ENCODE measurements around the gene CRMP1.
"Not testable (repeated sequence)": the region's sequence is repeated elsewhere in the genome, so short reads cannot be mapped to it uniquely, and the experiment has no call there.

Gene CRMP1

DNA sequence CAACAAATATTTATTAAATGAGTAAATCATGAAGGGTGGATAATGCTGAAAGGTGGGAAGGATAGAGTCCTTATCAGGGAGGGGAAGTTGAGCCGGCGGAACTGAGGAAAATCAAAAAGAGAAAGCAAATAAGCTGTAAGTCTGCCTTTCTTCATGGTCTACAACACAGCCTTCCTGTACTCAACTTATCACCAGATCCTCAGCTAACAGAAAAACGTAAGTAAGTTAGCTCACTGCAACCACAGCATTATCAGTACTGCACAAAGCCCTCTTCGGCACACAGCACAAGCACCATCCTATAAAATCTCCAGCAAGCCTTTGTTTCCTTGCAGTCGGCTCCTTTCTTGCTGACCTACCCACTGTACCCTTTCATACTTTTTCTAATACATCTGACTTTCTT, 70.3 kb downstream of the CRMP1 start:
- no peak for DNase-seq (ENCODE audit: low read depth in 2 of 2)

DNA sequence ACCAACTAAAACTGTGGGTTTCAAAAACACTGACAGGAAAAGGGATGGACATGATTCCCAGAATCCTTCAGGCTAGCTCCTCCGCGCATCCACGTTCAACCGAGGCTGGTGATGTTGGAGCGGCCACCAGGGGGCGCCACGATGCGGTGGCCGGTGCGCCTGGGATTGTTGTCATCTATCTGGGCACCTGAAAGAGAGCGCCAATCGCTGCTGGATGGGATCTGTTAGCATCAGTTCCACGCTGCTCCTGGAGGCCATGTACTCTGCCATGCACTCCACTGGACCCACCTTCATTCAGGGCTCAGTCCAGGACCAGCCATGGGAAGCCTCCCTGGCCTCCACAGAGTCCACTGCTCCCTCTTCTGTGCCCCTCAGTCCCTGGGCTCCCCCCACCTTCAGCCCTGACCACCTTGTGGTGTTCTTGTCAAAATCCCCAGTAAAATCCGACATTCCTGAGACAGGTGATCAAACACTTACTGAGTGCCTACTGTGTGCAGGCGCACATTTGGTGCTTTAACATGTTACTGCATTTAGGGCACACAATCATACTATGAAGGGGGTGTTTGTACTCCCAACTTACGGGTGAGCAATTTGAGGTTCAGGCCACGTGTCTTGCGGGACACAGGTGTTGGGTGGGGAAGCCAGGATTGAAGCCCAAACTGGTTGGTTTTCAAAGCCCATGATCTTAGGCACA, 71.1 kb downstream of the CRMP1 start:
- DNase-seq (ENCODE audit: low read depth in 2 of 2), result no peak

DNA sequence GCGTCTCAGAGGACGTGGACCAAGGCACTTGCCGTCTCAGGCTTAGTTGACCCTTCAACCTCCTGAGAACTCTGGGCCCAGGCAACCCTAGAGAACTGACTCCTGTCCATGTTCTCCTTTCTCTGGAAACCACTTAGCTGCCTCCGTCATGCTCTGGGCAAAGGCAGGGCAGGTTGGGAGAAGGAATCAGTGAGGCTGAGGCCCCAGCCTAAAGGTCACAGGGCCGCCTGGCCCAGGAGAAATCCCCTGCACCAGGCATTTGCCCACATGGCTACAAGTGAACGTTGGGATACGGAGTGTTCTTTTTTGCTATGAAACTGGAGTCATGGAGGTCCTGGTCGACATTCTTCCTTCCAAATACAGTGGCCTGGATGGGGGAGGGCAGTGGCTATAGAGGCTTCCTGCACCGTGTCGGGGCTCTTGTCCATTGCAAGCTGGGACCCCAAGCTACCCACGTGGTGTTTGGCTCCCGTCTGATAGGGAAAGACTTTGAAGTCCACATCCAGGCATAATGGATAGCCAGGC, 76.0 kb downstream of the CRMP1 start:
- no peak for DNase-seq (ENCODE audit: low read depth in 2 of 2)

DNA sequence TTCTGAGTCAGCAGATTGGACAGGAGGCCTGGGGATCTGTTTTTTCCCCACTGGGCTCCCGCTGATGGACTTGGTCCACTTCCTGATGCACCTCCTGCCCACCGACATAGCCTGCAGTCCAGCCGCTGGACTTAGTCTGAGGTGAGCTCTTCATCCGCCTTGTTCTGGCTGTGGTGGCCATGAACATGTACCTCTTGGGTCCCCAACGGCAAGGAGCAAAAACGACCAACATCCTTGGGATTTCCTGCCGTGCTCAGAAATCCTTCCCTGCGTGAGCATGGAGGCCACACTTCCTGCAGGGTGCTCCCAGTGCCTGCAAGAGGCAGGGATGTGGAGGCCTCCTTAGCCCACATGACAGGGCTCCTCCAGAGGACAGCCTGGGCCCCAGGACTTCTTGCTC, 76.8 kb downstream of the CRMP1 start:
- DNase-seq (ENCODE audit: low read depth in 2 of 2), result no peak

DNA sequence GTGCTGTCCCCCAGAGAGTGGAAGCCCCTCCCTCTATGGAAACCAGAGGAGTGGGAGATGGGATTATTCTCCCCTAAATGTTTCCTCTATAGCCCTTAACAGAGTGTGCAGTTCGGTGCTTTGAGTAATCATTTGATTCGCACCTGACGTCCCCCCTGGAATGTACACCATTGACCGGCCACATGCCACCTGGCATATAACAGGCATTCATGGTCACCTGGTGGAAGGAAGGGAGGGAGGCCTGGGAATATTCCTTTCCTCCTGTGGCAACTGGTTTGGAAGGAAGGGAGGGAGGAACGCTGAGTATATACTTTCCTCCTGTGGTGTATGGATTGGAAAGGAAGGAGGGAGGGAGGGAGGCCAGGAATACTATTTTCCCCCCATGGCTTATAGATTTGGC, 77.2 kb downstream of the CRMP1 start:
- DNase-seq (ENCODE audit: low read depth in 2 of 2), result no peak

DNA sequence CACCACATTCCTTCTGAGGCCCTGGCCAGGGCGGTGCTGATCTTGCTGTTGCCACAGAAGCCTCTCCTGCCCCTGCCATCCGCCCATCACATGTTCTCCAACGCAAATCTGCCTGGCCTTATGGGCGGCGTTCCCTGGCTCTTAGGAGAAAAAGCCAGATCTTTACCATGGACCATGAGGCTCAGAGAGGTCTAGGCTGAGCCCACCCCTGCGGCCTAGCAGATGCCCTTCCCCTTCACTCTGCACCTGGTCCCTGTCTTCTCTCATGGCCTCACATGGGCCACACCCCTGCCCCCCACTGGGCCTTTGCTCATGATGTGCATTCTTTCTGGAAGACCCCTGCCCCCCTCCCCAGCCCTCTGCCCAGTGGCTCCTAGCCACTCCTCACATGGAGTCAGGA, 78.5 kb downstream of the CRMP1 start:
- DNase-seq (ENCODE audit: low read depth in 2 of 2), result no peak

DNA sequence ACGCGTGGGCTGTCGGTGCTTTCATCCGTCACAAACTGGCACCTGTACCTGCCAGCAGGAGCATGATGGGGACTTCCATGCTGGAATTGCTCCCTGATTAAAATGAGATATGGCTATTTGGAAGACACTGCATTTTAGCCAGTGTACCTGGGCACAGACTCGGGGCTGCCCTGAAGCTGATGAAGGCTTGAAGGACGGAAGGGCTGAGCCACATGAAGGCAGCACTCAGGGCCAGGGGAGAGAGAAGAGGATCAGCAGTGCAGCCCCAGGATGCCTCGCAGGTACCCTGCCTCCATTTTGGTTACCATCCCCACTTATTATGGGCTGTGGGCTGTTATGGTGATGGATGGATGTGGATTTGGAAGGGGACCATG, 79.0 kb downstream of the CRMP1 start:
- no peak for DNase-seq (ENCODE audit: low read depth in 2 of 2)

DNA sequence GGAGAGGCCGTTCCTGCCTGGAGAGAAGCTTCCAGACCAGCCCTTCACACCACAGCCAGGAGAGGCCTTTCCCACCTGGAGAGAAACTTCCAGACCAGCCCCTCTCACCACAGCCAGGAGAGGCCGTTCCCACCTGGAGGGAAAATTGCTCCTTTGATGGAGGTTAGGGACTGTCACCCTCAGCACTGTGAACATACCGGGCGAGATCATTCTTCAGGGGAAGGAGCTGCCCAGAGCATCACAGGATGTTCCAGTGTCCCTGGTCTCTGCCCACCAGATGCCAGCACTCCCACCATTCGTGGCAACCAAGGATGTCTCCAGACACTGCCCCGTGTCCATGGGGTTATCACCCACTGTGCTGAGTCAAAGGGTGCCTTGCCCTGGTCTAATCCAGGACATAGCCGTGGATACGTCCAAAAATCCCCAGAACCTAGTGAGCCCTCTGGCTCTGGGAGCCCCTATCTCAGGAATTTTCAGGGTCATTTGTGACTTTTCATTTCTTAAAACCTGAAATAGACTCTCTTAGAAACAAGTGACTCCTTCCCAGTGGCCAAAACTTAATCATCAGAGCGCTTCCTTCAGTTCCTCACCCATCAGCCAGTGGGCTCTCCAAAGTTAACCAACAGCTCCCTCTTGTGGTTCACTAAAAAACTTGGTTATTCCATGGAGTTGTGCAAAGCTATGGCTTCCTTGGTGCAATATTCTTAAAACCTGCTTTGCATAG, 80.2 kb downstream of the CRMP1 start:
- no peak for DNase-seq (ENCODE audit: low read depth in 2 of 2)

DNA sequence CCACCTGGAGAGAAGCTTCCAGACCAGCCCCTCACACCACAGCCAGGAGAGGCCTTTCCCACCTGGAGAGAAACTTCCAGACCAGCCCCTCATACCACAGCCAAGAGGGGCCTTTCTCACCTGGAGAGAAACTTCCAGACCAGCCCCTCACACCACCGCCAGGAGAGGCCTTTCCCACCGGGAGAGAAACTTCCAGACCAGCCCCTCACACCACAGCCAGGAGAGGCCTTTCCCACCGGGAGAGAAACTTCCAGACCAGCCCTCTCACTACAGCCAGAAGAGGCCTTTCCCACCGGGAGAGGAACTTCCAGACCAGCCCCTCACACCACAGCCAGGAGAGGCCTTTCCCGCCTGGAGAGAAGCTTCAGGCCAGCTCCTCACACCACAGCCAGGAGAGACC, 80.8 kb downstream of the CRMP1 start:
- not testable (repeated sequence) for DNase-seq (ENCODE audit: low read depth in 2 of 2)

DNA sequence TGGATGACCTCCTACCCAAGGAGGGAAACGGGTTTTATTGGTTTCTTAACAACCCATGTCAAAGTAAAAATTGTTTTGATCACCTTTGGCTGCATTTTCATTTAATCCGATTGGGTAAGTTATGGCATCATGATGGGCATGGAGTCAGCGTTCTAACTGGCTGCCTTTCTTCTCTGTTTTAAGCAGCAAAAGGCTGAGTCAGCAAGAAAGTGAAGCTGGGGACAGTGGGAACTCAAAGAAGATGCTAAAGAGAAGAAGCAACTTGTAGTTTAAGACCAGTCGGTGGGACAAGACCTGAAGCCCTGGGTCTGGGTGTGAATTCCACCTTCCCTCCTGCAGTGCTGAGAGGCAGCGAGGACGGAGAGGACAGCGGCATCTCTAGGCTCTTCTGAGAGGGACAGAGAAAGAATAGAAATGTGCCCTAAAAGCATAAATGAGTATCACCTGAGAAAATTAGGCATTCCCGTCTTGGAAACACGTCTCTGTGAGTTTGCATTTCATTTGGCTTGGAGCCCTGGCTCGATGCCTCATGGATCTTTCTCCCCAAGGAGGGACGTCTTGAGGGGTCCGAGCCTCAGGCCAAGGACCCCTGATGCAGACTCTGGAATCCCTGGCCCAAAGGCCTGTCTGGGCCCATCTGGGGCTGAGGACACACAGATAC, 82.0 kb downstream of the CRMP1 start:
- DNase-seq (ENCODE audit: low read depth in 2 of 2), result no peak

DNA sequence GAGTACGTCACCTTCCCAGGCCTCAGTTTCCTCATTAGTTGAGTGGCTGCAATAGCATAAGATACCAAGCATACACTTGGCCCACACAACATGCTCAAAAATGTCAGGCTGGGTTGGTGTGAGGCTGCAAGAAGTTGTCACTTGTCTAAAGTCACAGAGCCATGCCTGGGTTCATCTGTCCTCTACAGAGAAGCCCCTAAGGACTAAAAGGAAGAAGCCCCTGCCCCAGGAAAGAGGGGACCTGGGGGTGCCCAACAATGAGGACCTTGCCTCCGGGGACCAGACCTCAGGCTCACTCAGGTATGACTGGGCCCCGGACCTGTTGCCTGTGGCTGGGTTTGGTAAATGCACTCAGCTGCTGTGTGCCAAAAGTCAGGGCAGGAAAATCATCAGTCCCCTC, 82.7 kb downstream of the CRMP1 start:
- no peak for DNase-seq (ENCODE audit: low read depth in 2 of 2)

DNA sequence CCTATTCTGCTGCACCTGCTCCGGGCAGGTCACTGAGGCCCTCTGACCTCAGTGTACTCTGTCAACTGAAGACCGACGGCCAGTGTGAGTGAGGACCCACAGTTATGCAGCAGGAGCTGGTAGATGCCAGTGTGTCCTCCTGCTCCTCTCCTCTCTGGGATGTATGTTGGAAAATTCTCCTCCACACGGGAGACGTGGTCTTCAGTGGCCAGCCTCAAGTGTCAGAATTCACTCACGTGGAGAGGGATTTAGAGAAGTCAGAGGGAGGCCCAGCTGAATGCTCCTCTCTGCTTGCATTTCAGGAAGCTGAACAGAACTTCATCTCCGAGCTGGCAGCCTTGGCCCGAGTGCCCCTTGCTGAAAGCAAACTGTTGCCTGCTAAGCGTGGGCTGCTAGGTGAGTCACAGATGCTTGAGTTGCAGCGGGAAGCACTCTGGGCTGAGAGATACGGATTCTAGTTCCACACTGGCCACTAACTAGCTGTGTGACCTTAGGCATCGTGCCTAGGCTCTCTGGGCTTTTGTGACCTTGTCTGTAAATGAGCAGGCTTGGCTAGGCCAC, 83.6 kb downstream of the CRMP1 start:
- no peak for DNase-seq (ENCODE audit: low read depth in 2 of 2)

DNA sequence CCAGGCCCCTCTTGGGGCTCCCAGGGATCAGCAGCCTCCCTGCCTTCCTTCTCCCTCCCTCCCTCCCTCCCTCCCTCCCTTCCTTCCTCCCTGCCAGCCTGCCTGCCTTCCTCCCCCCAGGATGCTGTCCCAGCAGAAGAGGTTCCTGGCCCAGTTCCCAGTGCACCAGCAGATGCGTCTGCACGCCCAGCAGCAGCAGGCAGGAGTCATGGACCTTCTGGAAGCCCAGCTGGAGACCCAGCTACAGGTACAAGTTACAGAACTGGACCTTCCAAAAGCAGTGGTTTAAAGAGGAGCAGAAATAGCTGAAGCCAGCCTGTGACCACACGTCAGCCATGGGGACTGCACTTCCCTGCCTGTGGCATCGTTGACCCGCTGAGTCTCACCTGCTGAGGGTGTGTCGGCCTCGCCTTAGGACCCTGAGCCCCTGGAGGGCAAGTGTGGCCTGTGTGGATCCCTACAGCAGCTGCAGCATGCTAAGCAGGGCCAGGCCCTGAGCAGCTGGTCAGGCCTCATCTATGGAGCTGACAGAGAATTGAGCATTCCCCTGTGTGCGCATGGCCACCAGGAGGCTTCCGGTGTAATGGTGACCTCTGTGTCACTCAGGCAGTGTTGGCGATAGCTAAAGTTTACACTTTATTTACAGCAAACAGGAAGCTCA, 84.7 kb downstream of the CRMP1 start:
- no peak for DNase-seq (ENCODE audit: low read depth in 2 of 2)

DNA sequence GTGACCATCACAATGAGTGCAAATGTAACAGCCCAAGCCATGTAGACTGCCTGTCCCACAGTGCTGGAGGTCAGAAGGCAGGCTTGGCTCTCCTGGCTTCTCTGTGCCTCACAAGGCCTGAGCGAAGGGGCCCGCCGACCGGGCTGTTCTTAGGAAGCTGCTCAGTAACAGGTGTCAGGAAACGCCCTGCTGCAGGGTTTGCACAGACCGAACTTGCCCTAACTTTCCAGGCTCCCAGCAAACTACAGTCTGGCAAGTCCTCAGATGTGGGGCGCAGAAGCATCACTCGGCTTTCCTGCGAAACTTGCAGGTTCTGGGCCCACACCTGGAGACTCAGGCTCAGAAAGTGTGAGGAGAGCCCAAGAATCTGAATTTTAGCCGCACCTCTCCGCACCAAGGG, 87.6 kb downstream of the CRMP1 start:
- DNase-seq (ENCODE audit: low read depth in 2 of 2), result no peak

DNA sequence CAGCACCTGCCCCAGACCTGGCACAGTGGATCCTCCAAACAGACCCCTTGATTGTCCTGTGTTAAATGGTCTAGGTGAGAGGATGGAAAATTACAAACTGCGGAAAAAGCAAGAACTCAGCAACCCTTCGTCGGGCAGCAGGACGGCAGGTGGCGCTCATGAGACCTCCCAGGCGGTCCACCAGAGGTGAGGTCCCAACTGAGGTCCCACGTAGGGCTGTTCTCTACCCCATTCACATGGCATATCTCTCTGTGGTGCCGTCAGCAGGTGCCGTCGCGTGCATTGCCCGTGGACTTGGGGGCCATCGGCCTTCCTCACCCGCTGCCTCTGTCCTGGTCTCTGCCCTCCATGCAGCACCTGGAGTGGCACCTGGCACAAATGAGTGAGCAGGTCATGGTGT, 88.2 kb downstream of the CRMP1 start:
- no peak for DNase-seq (ENCODE audit: low read depth in 2 of 2)

DNA sequence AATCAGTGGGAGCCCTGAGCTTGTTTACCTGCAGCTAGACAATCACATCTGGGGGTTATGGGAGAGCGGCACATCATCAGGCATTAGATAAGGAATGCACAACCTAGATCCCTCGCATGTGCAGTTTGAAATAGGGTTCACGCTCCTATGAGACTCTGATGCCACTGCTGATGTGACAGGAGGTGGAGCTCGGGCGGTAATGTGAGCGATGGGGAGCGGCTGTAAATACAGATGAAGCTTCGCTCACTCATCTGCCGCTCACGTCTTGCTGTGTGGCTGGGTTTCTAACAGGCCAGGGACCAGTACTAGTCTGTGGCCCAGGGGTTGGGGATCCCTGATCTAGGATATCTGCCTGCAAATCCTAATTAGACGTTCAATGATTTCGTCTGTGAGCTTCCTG, 90.3 kb downstream of the CRMP1 start:
- no peak for DNase-seq (ENCODE audit: low read depth in 2 of 2)

DNA sequence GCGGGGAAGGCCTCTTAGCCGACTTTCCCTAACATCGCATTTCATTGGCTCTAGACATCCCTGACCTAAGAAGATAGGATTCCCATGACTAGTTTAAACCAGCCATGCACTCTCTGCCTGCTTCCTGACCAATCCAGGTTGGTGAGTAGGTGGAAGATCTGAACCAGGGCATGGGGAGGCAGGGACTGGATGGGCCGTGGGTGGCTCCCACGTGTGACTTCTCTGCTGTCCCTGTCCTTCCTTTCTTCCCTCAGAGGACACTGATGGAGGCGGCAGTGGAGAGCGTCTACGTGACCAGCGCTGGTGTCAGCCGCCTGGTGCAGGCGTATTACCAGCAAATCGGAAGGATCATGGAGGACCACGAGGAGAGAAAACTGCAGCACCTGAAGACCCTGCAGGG, 91.2 kb downstream of the CRMP1 start:
- DNase-seq (ENCODE audit: low read depth in 2 of 2), result no peak

DNA sequence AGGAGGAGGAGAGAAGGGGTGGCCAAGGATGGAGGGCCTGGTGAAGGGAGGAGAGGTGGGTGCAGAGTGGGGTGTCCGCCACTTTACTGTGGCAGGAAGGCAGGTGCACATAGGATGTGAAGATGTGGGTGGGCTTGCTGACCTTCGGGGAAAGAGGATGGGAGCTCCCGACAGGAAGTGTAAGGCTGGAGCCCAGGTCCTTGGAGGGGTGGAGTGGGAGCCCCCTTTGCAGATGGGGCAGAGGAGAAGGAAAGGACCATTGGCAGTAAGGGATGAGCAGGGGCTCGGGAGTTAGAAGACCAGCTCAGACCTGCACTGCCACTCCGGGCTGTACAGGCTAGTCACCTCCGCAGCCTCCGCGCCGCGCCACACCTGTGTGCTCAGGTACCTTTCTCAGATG, 92.4 kb downstream of the CRMP1 start:
- no peak for DNase-seq (ENCODE audit: low read depth in 2 of 2)

DNA sequence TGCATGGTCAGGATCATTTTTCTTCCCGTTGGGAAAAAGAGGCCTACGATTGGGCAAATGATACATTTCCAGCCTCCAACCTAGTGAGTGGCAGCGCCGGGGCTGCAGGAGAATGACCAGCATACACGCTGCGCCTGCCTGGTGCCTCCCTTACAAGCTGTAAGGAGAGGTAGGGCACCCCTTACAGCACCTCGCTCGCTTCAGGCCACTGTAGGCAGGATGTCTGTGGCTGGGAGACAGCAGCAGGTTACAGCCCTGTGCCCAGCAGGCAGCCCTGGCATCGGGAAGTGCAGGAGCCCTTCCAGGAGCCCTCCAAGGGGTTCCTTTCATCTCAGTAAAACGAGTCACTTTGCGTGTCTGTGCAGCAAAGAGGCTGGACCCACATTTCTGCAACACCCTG, 93.5 kb downstream of the CRMP1 start:
- no peak for DNase-seq (ENCODE audit: low read depth in 2 of 2)

DNA sequence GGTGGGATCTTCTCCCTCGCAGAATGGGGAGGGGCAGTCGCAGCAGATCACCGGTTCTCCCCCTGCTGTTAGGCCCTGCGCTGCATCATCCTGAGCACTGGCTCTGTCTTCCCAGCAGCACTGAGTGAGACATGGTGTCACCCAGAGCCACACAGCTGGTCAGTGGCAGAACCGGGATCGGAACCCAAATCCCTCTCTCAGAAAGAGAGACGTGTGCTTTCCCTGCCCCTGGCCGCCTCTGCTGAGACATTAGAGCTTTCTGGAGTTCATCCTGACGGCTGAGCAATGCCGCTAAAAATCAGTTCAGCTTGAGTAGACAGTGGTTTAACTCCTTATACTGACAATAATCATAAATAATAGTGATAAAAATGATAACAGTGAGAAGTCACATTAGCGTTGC, 93.9 kb downstream of the CRMP1 start:
- DNase-seq (ENCODE audit: low read depth in 2 of 2), result no peak

DNA sequence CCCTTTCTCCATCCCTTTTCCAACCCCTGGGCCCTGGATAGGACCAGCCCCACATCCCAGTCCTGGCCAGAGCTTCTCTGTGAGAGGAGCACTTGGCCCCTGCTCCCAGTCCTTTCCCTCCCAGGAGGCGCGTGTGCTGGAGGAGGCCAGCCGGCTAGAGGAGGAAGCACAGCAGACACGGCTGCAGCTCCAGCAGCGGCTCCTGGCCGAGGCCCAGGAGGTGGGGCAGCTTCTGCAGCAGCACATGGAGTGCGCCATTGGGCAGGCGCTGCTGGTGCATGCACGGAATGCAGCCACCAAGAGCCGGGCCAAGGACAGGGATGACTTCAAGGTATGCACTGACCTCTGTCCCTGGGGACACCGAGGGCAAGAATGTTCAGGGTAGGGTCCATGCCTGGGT, 94.4 kb downstream of the CRMP1 start:
- no peak for DNase-seq (ENCODE audit: low read depth in 2 of 2)

DNA sequence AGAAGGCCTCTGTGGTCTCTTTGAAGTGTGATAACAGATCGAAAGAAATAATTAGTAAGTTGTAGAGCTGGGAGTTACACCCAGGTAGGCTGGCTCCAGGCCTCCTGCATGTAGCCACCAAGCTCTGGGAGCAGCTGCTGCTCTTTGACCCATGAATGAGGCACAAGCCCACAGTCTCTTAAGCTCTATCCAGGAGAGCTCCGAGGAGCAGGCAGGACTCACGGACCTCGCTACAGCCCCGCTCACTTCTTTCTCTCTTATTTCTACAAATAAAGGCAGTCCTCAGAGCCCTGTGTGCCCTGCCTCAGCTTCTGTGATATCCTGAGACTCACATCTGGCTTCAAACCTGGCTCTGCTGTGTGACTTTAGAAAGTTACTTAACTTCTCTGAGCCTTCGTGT, 95.0 kb downstream of the CRMP1 start:
- no peak for DNase-seq (ENCODE audit: low read depth in 2 of 2)
